GM18520 (cell line): ENCODE results near the gene MN1.

Experiments used
- ATAC-seq: cut with Tn5 transposase; IDR thresholded peaks from one replicate; pipeline ENCODE4 v1.9.1; 2021; ENCODE audit not compliant: unreplicated experiment

The MN1 gene

DNA sequence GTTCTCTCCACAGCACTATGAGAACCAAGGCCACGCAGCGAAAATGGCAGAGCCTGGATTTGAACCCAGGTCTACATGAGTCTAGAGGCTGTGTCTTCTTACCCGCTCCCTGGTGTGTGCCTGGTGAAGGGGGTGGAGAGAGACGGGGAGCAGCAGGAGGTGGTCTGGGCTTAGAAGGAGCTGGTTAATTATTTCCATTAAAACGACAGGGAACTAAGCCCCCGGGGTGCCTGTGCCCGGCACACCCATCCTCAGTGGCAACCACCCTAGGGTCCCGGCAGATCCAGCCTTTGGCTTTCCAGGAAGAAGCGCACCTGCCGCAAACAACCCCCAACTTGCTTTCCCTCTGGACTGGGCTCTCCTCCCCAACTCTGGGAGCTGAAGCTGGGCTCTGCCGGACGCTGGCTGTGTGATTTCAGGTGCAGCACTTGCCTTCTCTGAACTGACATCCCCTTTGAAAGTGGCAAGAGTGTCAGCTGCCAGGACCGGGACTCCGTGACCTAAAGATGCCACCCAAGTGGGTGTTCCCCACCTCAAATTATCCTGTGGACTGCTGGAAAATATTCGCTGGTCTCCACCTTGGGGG lies 35.8 kb downstream of the MN1 start:
- ATAC-seq, result no peak

DNA sequence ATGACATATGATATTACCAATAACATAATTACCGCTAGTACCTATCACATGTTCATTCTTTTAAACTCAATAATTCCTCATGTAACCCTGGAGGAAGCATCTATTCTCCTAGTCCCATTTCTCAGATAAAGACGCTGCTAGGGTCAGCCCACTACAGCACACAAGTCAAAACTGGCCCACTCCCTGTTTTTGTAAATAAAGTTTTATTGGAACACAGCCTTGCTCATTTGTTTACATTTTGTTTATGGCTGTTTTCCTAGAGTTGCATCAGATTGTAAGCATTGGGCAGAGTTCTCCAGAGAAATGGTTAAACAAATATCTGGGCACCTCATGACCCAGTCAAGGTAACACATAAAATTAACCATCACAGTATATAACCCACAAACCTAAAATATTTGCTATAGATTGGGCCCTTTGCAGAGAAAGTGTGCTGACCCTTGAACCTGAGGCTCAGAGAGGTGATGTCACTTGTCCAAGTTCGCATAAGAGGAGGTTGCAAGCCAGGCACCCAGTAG lies 36.8 kb downstream of the MN1 start:
- ATAC-seq, result no peak

GRCh38 chr22:27761665-27762064 lies 39.9 kb downstream of the MN1 start:
- ATAC-seq, result no peak

DNA sequence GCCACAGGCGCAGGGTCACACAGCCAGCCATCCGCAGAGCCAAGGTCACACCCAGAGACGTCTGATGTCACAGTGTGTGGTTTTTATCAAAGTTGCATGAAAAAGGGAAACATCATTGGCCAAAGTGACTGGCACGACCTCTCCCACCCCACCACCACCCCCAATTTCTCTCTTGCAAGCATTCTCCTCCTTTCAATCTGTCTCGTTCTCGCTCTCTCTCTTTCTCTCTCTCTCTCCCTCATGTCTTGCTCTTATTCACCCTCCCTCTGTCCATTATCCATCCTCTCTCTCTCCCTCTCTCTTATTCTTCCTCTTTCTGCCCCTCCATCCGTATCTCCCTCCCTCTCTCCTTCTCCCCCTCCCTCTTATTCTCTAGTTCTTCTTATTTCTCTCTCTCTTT lies 40.6 kb downstream of the MN1 start:
- no peak for ATAC-seq

GRCh38 chr22:27760474-27760873 lies 41.1 kb downstream of the MN1 start:
- no peak for ATAC-seq

GRCh38 chr22:27757928-27758525 lies 43.5 kb downstream of the MN1 start:
- ATAC-seq, result no peak

GRCh38 chr22:27756212-27756660 lies 45.3 kb downstream of the MN1 start:
- no peak for ATAC-seq

DNA sequence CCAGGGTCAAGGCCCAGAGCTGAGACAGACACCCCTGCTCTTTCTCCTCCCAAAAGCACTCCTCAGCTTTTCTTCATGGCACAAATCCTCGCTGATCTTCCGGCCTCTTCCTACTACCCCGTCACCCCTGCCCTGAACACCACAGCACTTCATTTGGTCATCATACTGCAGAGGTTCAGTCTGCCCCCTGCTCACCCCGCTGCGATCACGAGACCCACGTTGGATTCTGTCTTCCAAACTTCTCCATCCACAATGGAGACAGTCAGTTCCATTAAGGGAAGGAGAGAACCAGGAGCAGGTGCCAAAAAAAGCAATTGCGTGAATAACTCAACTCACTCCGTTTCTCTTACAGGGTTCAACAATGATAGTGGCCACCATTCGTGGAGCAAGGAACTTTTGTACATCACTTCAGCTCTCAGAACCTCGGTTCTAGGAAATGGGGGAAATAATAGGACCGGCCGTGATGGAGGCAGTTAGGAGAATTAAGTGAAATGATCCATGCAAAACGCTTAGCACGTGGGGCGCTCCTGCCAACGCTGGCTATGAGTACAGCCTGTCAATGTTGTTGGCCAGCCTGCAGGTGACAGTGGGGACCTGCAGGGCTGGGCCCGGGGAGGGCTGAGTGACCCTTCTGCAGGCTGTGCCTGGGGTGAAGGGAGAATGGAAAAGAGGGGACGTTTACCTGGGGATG lies 45.9 kb downstream of the MN1 start:
- no peak for ATAC-seq

DNA sequence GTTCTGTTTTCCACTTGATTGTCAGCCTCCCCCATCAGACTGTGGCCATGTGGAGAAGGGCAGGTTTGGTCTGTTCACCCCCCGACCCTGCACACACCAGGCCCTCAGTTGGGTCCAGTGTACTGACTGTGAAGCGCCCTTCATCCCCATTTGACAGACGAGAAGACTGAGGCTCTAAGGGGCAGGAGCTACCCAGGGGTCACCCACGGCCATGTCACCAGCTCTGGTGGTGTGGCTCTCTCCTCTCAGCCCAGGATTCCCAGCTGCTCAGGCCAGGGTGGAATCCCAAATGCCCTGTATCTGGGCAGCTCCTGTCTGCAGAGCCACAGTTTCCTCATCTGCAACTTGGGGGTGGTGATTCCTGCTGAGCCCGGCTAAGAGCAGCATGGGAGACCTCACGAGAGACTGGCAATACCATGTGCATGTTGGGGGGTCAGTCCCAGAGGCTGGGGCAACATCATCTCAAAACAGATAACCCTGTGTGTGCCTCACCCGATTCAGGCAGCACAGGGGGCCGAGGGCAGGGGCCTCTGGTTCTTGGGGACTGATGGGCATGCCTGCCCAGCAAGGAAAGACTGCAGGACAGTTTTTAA lies 46.6 kb downstream of the MN1 start:
- no peak for ATAC-seq

GRCh38 chr22:27754247-27754887 lies 47.2 kb downstream of the MN1 start:
- no peak for ATAC-seq

DNA sequence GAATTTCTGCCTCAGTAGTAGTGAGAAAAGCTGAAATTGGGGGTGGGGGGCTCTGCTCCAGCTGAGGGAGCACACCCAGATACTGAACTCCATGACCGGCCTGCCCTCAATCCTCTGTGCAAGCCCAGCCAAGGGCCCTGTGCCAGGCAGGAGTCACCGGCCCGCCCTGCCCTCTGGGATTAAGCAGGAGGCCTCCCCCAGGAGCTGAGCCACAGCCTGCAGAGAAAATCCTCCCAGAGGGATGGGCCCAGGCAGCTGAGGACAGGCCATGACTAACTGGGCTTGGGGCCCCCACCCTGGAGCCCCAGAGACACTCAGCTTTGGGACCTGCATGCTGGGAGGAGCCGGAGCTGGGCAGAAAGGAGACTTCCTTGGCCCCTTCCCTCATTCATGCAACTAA lies 48.8 kb downstream of the MN1 start:
- no peak for ATAC-seq

- no peak for ATAC-seq
Measured at GRCh38 chr22:27752141-27752540, 49.4 kb downstream of the MN1 start.

DNA sequence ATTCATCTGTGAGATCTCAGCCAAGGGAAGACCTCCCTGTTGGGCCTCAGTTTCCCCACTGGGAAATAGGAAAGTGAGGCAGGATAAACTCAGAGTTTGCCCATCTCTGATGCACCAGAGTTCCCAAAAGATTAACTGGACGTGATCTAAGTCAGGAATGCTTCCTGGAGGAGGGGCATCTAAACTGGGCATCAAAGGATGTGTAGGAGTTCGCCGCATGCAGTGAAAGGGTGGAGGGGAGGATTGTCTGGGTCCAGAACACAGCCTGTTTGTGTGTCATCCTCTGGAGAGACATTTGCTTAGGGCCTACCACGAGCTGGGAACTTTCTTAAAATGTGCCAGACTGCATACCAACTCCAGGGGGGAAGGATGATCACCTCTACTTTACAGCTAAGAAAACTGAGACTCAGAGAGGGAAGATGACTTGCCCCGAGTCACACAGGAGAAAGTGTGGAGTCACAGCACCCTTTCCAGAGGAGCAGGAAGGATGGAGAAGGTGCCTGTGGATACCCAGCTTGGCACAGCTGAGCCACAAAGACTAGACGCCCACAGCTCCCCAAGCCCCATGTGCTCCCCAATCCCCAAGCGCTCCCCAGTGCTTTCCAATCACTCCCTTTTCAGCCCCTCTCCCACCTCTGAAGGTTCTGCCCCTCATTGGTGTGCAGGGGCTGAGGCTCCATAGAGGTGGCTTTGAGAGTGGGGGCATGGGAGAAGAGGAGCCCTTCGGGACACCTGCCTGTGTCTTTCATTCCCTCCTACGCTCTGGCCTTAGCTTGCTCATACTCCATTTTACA lies 50.1 kb downstream of the MN1 start:
- no peak for ATAC-seq

DNA sequence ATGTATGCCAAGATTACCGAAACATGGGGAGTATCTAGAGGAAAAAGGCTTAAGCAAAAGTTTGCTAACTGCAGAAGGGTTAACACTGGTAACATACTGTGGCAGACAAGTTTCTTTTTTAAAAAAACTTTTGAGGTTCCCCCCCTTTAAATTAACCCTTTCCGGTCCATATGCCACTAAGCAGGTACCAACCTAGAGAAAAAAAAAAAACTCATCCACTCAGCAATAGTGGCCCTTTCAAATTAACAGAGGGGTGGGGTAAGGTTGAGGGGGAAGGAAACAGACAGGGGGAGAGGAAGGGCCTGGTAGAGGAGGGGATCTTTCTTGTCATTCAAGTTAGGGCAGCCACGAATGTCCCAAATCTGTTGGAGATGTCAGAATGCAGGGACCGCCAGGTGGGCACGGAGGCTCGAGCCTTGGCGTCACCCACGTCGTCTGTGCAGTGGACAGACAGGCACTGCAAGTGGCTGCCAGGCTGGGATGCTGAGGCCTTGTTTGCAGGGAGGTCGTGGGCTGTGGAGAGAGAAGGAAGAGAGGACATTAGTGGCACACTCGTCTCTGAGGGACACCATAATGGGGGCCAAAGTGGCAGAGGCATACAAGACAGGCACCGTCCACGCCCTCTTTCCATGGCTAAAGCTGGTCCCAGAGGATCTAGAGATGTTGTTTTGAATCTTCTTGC lies 50.8 kb downstream of the MN1 start:
- ATAC-seq, result no peak

DNA sequence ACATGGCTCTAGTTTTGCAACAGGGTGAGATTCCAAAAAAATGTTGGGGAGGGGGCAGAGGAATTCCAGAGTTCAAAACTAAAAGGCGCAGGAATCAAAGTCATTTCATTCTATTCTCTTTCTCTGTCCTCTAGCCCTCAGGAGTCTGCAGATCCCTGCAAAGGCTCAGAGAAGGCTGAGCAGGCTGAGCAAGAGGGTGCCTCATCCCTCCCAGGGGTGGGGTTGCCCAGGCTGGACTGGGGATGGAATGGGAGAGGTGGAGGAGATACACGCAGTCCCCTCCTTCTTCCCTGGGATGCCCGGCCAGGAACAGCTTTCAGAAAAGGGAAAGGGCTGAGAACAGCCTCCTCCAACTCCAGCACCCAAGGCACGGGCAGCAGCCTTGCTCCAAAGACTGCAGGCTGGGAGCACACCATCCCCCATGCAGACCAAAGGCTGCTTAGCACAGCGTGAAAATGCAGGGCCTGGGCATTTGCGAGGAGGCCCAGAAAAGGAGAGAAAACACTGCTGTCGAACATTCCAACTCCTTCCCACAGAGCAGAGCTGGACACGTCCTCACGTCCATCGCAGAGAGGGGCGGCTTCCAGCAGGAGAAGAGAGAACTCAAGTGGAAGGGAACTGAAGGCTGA lies 51.8 kb downstream of the MN1 start:
- no peak for ATAC-seq

DNA sequence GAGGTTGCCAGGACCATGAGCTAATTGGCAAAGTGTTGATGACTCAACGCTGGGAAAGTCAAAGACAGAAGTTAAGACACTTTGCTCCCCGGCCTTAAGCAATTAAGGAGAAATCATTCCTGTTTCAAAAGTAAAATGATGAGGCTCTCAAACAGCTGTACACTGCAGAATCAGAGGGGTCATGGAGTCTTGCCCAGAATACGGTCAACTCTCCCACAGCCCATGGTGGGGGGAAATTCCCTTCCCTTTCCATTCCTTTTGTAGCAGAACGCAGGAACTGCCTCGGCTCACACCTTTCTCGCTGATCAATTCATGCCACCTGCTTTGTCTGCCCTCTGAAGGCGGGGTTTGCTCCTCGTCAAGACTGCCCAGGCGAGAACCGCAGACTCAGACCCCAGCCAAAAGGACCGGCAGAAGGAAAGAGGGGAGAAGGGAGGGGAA lies 52.8 kb downstream of the MN1 start:
- ATAC-seq, result no peak

DNA sequence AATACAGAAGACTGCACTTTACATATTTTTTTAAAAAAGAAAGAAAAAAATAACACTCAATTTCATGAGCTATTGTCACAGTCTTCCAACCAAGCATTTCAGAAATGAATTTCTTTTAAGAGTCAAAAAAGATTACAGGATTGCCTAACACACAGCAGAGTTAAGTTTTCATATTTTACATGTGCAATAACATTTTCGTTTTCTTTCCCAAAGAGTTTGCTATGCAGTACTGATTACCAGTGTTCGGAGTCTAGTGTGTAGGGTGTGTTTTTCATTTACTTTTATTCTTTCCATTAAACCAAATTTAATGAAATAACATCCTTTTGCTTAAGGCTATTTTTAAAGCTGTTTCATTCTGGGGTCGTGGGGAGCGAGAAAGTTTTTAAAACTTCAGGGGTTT lies 53.2 kb downstream of the MN1 start:
- ATAC-seq, result no peak

GRCh38 chr22:27747396-27748221 lies 53.9 kb downstream of the MN1 start:
- no peak for ATAC-seq

DNA sequence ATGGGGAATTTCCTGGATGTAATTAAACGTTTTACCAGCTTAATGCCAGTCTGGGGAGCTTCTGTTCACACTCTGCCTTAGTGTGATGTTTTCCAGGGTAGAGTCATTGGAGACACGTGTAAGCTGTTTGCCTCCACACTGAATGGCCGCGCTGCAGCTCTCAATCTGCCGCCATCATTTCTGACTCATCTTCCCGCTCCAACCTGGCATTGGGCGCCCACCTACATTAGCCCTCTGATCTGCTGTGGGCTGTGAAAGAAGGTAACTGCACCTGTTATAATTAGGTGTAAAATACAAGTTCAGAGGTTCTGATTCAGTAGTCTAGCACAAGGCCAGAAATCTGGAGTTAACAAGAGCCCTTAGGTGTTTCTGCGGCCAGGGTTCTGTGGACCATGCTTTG lies 54.6 kb downstream of the MN1 start:
- no peak for ATAC-seq
